ENCODE measurements around the gene NBR1.
"Not testable (repeated sequence)": the region's sequence is repeated elsewhere in the genome, so short reads cannot be mapped to it uniquely, and the experiment has no call there.

- TF ChIP-seq CTCF, POLR2A (IDR thresholded peaks at IDR 0.05): not testable (repeated sequence)
Measured at GRCh38 chr17:43232021-43232699, 61.1 kb downstream of the NBR1 start.

Data from esophagus squamous epithelium (tissue), 4 donors.